SK-N-SH treated with all-trans-retinoic acid at 6 μM for 48 hours (cell line): ENCODE results near the gene TNKS1BP1.

Experiments
- ATAC-seq: fragments of 200-7000 bp; cut with Tn5 transposase; 3 replicates; pipeline ENCODE4 v1.9.1; 2020; ENCODE audit warnings: mild to moderate bottlenecking, moderate library complexity
- CREB5 ChIP-seq: fragments of 250-450 bp; sonication (Bioruptor Pico); IDR thresholded peaks from 2 replicates; pipeline ENCODE4 v1.5.1; 2020; ENCODE audit warnings: low read depth, mild to moderate bottlenecking, moderate library complexity
- CSDC2 ChIP-seq: fragments of 250-450 bp; sonication (Bioruptor Pico); IDR thresholded peaks from 2 replicates; pipeline ENCODE4 v1.5.0; 2020; ENCODE audit warnings: mild to moderate bottlenecking, moderate library complexity
- ISL1 ChIP-seq: fragments of 250-450 bp; sonication (Bioruptor Pico); IDR thresholded peaks from 2 replicates; pipeline ENCODE4 v2.1.2; 2022; ENCODE audit warnings: mild to moderate bottlenecking, moderate library complexity
- OSR1 ChIP-seq: fragments of 250-450 bp; sonication (Bioruptor Pico); IDR thresholded peaks from 2 replicates; pipeline ENCODE4 v1.8.0; 2022; ENCODE audit warnings: moderate library complexity, mild to moderate bottlenecking, inconsistent platforms
- PPARA ChIP-seq: fragments of 250-450 bp; sonication (Bioruptor Pico); IDR thresholded peaks from 2 replicates; pipeline ENCODE4 v1.5.0; 2020; ENCODE audit warnings: mild to moderate bottlenecking, borderline replicate concordance
- RARB ChIP-seq: fragments of 250-450 bp; sonication (Bioruptor Pico); IDR thresholded peaks from 2 replicates; pipeline ENCODE4 v1.8.0; 2021; ENCODE audit warnings: mild to moderate bottlenecking, moderate library complexity
- SNAI2 ChIP-seq: fragments of 250-450 bp; sonication (Bioruptor Pico); IDR thresholded peaks from 2 replicates; pipeline ENCODE4 v1.5.0; 2020; ENCODE audit warnings: mild to moderate bottlenecking, moderate library complexity
- TCF4 ChIP-seq: fragments of 250-450 bp; sonication (Bioruptor Pico); IDR thresholded peaks from 2 replicates; pipeline ENCODE4 v1.8.0; 2021; ENCODE audit warnings: mild to moderate bottlenecking, moderate library complexity, borderline replicate concordance
- ZC3H10 ChIP-seq: fragments of 250-450 bp; sonication (Bioruptor Pico); IDR thresholded peaks from 2 replicates; pipeline ENCODE4 v1.5.1; 2021; ENCODE audit warnings: mild to moderate bottlenecking, moderate library complexity
- ZFP3 ChIP-seq: fragments of 250-450 bp; sonication (Bioruptor Pico); IDR thresholded peaks from 2 replicates; pipeline ENCODE4 v1.5.0; 2020; ENCODE audit warnings: mild to moderate bottlenecking, moderate library complexity
- ZFP30 ChIP-seq: fragments of 450-650 bp; formaldehyde crosslinking; IDR thresholded peaks from 2 replicates; pipeline ENCODE4 v1.5.0; 2022; ENCODE audit warnings: mild to moderate bottlenecking, moderate library complexity
- ZNF565 ChIP-seq: fragments of 450-650 bp; formaldehyde crosslinking; conservative IDR thresholded peaks from 2 replicates; pipeline ENCODE4 v1.5.0; 2020; ENCODE audit warnings: low read depth, mild to moderate bottlenecking, moderate library complexity
- ZNF70 ChIP-seq: fragments of 450-650 bp; formaldehyde crosslinking; IDR thresholded peaks from 2 replicates; pipeline ENCODE4 v1.5.0; 2020; ENCODE audit warnings: mild to moderate bottlenecking, moderate library complexity
- ZNF8 ChIP-seq: fragments of 450-650 bp; formaldehyde crosslinking; IDR thresholded peaks from 2 replicates; pipeline ENCODE4 v1.5.0; 2020; ENCODE audit warnings: mild to moderate bottlenecking, moderate library complexity
- TF ChIP-seq, protein P1 (sequence below): fragments of 250-450 bp; sonication (Bioruptor Pico); IDR thresholded peaks from 2 replicates; pipeline ENCODE4 v1.8.0; 2021; ENCODE audit warnings: low read depth, mild to moderate bottlenecking, moderate library complexity, borderline replicate concordance
- TF ChIP-seq, protein P2 (sequence below): fragments of 250-450 bp; sonication (Bioruptor Pico); IDR thresholded peaks from 2 replicates; pipeline ENCODE4 v1.5.0; 2020; ENCODE audit warnings: mild to moderate bottlenecking, moderate library complexity
- TF ChIP-seq, protein P3 (sequence below): fragments of 250-450 bp; sonication (Bioruptor Pico); IDR thresholded peaks from 2 replicates; pipeline ENCODE4 v1.5.1; 2021; ENCODE audit warnings: mild to moderate bottlenecking, moderate library complexity

The TNKS1BP1 gene

GRCh38 chr11:57347336-57347735 lies 22.6 kb upstream of the TNKS1BP1 start:
- ATAC-seq: no peak
- TF ChIP-seq ZNF70 (CRISPR knock-in tag) (no peak), ZNF8 (CRISPR knock-in tag) (no peak), ZC3H10 (no peak), OSR1 (CRISPR knock-in tag) (no peak), RARB (CRISPR knock-in tag) (no peak)
- TF ChIP-seq, protein P1, sequence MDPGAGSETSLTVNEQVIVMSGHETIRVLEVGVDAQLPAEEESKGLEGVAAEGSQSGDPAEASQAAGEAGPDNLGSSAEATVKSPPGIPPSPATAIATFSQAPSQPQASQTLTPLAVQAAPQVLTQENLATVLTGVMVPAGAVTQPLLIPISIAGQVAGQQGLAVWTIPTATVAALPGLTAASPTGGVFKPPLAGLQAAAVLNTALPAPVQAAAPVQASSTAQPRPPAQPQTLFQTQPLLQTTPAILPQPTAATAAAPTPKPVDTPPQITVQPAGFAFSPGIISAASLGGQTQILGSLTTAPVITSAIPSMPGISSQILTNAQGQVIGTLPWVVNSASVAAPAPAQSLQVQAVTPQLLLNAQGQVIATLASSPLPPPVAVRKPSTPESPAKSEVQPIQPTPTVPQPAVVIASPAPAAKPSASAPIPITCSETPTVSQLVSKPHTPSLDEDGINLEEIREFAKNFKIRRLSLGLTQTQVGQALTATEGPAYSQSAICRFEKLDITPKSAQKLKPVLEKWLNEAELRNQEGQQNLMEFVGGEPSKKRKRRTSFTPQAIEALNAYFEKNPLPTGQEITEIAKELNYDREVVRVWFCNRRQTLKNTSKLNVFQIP (CRISPR knock-in tag): no peak

DNA sequence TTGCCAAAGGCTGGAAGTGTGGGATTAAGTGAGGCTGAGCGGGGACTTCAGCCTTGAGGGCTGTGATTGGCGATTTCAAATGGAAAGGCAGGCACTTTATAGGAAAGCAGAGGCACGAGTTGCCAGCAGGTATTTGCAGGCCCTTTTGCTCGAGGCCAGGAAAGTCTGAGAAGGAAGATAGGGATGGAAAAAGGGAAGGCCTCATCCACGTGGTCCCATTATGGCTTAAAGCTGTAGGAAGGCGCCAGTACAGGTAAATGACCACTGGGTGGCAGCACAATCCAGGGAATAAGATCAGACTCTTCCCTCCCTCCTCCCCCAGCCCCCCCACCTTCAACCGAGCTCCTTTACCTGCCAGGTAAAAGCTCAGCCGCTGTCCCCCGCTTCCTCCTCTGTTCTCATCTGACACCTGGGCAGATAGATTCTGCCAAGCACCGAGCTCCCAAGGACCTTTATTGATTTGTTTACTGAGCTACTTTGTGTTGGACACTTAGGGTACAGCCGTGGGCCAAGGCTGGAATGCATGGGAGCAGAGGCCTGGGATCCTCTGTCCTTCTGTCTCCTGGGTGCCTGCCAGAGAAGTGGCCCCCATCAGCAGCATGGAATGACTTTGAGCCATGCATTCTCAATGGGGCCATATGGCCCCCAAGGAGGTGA lies 20.9 kb upstream of the TNKS1BP1 start:
- TF ChIP-seq, protein P2, sequence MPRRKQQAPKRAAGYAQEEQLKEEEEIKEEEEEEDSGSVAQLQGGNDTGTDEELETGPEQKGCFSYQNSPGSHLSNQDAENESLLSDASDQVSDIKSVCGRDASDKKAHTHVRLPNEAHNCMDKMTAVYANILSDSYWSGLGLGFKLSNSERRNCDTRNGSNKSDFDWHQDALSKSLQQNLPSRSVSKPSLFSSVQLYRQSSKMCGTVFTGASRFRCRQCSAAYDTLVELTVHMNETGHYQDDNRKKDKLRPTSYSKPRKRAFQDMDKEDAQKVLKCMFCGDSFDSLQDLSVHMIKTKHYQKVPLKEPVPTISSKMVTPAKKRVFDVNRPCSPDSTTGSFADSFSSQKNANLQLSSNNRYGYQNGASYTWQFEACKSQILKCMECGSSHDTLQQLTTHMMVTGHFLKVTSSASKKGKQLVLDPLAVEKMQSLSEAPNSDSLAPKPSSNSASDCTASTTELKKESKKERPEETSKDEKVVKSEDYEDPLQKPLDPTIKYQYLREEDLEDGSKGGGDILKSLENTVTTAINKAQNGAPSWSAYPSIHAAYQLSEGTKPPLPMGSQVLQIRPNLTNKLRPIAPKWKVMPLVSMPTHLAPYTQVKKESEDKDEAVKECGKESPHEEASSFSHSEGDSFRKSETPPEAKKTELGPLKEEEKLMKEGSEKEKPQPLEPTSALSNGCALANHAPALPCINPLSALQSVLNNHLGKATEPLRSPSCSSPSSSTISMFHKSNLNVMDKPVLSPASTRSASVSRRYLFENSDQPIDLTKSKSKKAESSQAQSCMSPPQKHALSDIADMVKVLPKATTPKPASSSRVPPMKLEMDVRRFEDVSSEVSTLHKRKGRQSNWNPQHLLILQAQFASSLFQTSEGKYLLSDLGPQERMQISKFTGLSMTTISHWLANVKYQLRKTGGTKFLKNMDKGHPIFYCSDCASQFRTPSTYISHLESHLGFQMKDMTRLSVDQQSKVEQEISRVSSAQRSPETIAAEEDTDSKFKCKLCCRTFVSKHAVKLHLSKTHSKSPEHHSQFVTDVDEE: no peak
- peak; percentile 88 for ATAC-seq

GRCh38 chr11:57344826-57345225 lies 20.1 kb upstream of the TNKS1BP1 start:
- no peak for TF ChIP-seq ISL1 (CRISPR knock-in tag)
- no peak for ATAC-seq

DNA sequence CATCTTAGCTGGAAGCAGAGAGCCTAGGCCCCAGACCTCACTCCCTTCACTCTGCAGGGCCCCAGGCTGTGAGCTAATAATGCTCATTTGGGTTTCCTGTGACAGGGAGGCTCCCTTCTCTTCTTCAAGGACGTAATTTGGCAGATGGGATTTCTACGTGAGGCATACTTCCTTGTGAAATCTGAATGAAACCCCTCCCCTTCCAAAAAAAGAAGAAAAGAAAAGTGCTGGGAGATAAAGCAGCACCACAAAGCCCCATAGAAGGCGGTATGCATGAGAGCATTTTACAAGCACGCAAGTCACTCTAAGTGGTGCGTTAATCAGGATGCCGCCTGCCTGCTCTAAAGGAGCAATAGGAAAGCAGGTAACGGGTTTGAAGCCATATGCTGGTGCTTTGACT lies 19.1 kb upstream of the TNKS1BP1 start:
- TF ChIP-seq CSDC2 (CRISPR knock-in tag) (no peak), ZFP3 (CRISPR knock-in tag) (no peak), ISL1 (CRISPR knock-in tag) (no peak), ZFP30 (CRISPR knock-in tag) (no peak), ZNF8 (CRISPR knock-in tag) (no peak), TCF4 (CRISPR knock-in tag) (no peak), RARB (CRISPR knock-in tag) (no peak), ZNF565 (no peak), SNAI2 (no peak)
- TF ChIP-seq, protein P2: no peak
- TF ChIP-seq, protein P3, sequence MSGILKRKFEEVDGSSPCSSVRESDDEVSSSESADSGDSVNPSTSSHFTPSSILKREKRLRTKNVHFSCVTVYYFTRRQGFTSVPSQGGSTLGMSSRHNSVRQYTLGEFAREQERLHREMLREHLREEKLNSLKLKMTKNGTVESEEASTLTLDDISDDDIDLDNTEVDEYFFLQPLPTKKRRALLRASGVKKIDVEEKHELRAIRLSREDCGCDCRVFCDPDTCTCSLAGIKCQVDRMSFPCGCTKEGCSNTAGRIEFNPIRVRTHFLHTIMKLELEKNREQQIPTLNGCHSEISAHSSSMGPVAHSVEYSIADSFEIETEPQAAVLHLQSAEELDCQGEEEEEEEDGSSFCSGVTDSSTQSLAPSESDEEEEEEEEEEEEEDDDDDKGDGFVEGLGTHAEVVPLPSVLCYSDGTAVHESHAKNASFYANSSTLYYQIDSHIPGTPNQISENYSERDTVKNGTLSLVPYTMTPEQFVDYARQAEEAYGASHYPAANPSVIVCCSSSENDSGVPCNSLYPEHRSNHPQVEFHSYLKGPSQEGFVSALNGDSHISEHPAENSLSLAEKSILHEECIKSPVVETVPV (CRISPR knock-in tag): no peak
- ATAC-seq: no peak

- no peak for ATAC-seq
- TF ChIP-seq ZNF8 (CRISPR knock-in tag) (no peak), ZNF70 (CRISPR knock-in tag) (no peak), ZNF565 (no peak), CREB5 (CRISPR knock-in tag) (no peak), PPARA (CRISPR knock-in tag) (no peak), CSDC2 (CRISPR knock-in tag) (no peak), ISL1 (CRISPR knock-in tag) (no peak), OSR1 (CRISPR knock-in tag) (no peak)
- TF ChIP-seq, protein P2: no peak
- TF ChIP-seq, protein P3 (CRISPR knock-in tag): no peak
Observed at GRCh38 chr11:57342702-57343101, 17.9 kb upstream of the TNKS1BP1 start.
